ENCODE data around the gene DGKB.

- TF ChIP-seq, protein P1, sequence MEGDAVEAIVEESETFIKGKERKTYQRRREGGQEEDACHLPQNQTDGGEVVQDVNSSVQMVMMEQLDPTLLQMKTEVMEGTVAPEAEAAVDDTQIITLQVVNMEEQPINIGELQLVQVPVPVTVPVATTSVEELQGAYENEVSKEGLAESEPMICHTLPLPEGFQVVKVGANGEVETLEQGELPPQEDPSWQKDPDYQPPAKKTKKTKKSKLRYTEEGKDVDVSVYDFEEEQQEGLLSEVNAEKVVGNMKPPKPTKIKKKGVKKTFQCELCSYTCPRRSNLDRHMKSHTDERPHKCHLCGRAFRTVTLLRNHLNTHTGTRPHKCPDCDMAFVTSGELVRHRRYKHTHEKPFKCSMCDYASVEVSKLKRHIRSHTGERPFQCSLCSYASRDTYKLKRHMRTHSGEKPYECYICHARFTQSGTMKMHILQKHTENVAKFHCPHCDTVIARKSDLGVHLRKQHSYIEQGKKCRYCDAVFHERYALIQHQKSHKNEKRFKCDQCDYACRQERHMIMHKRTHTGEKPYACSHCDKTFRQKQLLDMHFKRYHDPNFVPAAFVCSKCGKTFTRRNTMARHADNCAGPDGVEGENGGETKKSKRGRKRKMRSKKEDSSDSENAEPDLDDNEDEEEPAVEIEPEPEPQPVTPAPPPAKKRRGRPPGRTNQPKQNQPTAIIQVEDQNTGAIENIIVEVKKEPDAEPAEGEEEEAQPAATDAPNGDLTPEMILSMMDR (IDR thresholded peaks at IDR 0.05 in 4 of 5, conservative IDR thresholded peaks at IDR 0.05 in 1 of 5): no peak
- TF ChIP-seq POLR2A (IDR thresholded peaks at IDR 0.05): no peak
Observed at GRCh38 chr7:14855033-14855794, 47.3 kb downstream of the DGKB start.
